Muscle of leg (tissue), 11 donors: ENCODE measurements around the gene PDSS1. TPM values are rescaled to one million over a fixed set of nuclear protein-coding genes. Genes with fewer than 3 reads are reported as not detected.

Experiments used
- DNase-seq: peaks from one replicate; pipeline ENCODE4 v3.0.0; 2013
- H3K27ac ChIP-seq: one replicate; pipeline ENCODE4 v1.5.1; 2013; ENCODE audit warnings: mild to moderate bottlenecking, low read length, control low read depth
- H3K27me3 ChIP-seq: one replicate; pipeline ENCODE4 v1.6.1; 2013; ENCODE audit warnings: low read length; ENCODE audit not compliant: control insufficient read depth, insufficient read depth
- H3K36me3 ChIP-seq: one replicate; pipeline ENCODE4 v1.6.1; 2013; ENCODE audit warnings: low read length; ENCODE audit not compliant: control insufficient read depth, insufficient read depth
- H3K4me1 ChIP-seq: one replicate; pipeline ENCODE4 v1.6.1; 2013; ENCODE audit warnings: low read length; ENCODE audit not compliant: control insufficient read depth, insufficient read depth
- H3K4me3 ChIP-seq: one replicate; pipeline ENCODE4 v1.5.1; 2013; ENCODE audit warnings: low read length, control low read depth
- H3K9me3 ChIP-seq: replicated peaks from 2 replicates; pipeline ENCODE4 v1.6.1; 2013; ENCODE audit warnings: low read depth, low read length; ENCODE audit not compliant: control insufficient read depth
- WGBS: methylation state at CpG from one replicate; pipeline ENCODE4 v1.1.5; 2013; ENCODE audit warnings: missing lambda C conversion rate; ENCODE audit not compliant: insufficient coverage; 5-methylcytosine and 5-hydroxymethylcytosine counted together
- polyA plus RNA-seq, 8 donors: library from polyadenylated mRNA; unstranded; fragments of 120-200 nt; gene quantifications; one replicate each; pipeline versions ENCODE4 v1.2.1 to v1.2.3, GENCODE V29; 2013; ENCODE audit warnings: inconsistent platforms in 1 of 8, low replicate concordance in 1 of 8; ENCODE audit not compliant: insufficient read length in 8 of 8, insufficient read depth in 1 of 8
- total RNA-seq: library from RNA; stranded (reverse); fragments of 120-200 nt; gene quantifications from one replicate; pipeline ENCODE4 v1.2.4, GENCODE V29; 2013

The PDSS1 gene
- total and polyA plus RNA-seq, 9 donors = 7.1 to 10.1 (median 8.4) TPM

GRCh38 chr10:26715137-26715487 lies 17.6 kb downstream of the PDSS1 start:
- H3K27ac ChIP-seq = no peak overlapping the region
- no peaks in the 10 kb centered on the region for H3K4me1 ChIP-seq
- H3K27me3 ChIP-seq = no peaks in the 10 kb centered on the region
- peaks cover 26% of the 10 kb centered on the region for H3K36me3 ChIP-seq
- H3K4me3 ChIP-seq = no peak overlapping the region
- DNase-seq = no peak
- 60% methylated on average over 1 of the region's 2 CpGs for WGBS
- H3K9me3 ChIP-seq = no peaks in the 10 kb centered on the region

- no peak overlapping the region for H3K27ac ChIP-seq
- H3K9me3 ChIP-seq = no peaks in the 10 kb centered on the region
- no CpG with 5 or more reads among the region's 7 CpGs for WGBS
- peaks cover 22% of the 10 kb centered on the region for H3K36me3 ChIP-seq
- H3K4me3 ChIP-seq = no peak overlapping the region
- no peaks in the 10 kb centered on the region for H3K4me1 ChIP-seq
- no peak for DNase-seq
- no peaks in the 10 kb centered on the region for H3K27me3 ChIP-seq
These were observed 20.0 kb downstream of the PDSS1 start for GRCh38 chr10:26717476-26717875.

- Histone ChIP-seq H3K4me1 (no peaks in the 10 kb centered on the region), H3K4me3 (no peak overlapping the region), H3K36me3 (peaks cover 36% of the 10 kb centered on the region), H3K27me3 (no peaks in the 10 kb centered on the region), H3K9me3 (no peaks in the 10 kb centered on the region), H3K27ac (no peak overlapping the region)
- DNase-seq = no peak
- 91% methylated on average over 6 of the region's 7 CpGs for WGBS
These were observed 24.1 kb downstream of the PDSS1 start for GRCh38 chr10:26721561-26721960.

- H3K27me3 ChIP-seq = no peaks in the 10 kb centered on the region
- no peaks in the 10 kb centered on the region for H3K4me1 ChIP-seq
- H3K4me3 ChIP-seq = no peak overlapping the region
- peaks cover 35% of the 10 kb centered on the region for H3K36me3 ChIP-seq
- no peaks in the 10 kb centered on the region for H3K9me3 ChIP-seq
- no peak overlapping the region for H3K27ac ChIP-seq
- 85% methylated on average over 3 of the region's 4 CpGs for WGBS
- no peak for DNase-seq
These were observed 25.5 kb downstream of the PDSS1 start for GRCh38 chr10:26723016-26723415.

- Histone ChIP-seq H3K36me3 (peaks cover 38% of the 10 kb centered on the region), H3K27ac (no peak overlapping the region), H3K4me3 (no peak overlapping the region), H3K27me3 (no peaks in the 10 kb centered on the region), H3K9me3 (no peaks in the 10 kb centered on the region), H3K4me1 (no peaks in the 10 kb centered on the region)
- peak; percentile 74 for DNase-seq
- WGBS = 63% methylated on average over 2 of the region's 8 CpGs
These were observed 28.6 kb downstream of the PDSS1 start for GRCh38 chr10:26725837-26726727.

GRCh38 chr10:26727005-26727404 lies 29.5 kb downstream of the PDSS1 start:
- Histone ChIP-seq H3K36me3 (peaks cover 38% of the 10 kb centered on the region), H3K27ac (no peak overlapping the region), H3K4me3 (no peak overlapping the region), H3K27me3 (no peaks in the 10 kb centered on the region), H3K4me1 (no peaks in the 10 kb centered on the region), H3K9me3 (no peaks in the 10 kb centered on the region)
- no peak for DNase-seq
- no CpG with 5 or more reads among the region's 1 CpG for WGBS

GRCh38 chr10:26728957-26729356 lies 31.5 kb downstream of the PDSS1 start:
- WGBS = 87% methylated on average over 3 of the region's 7 CpGs
- H3K36me3 ChIP-seq = peaks cover 45% of the 10 kb centered on the region
- H3K27me3 ChIP-seq = no peaks in the 10 kb centered on the region

GRCh38 chr10:26729395-26729794 lies 31.9 kb downstream of the PDSS1 start:
- no peaks in the 10 kb centered on the region for H3K9me3 ChIP-seq
- no peak overlapping the region for H3K27ac ChIP-seq
- WGBS = no CpG with 5 or more reads among the region's 4 CpGs
- H3K27me3 ChIP-seq = no peaks in the 10 kb centered on the region
- H3K4me3 ChIP-seq = no peak overlapping the region
- peaks cover 47% of the 10 kb centered on the region for H3K36me3 ChIP-seq
- H3K4me1 ChIP-seq = no peaks in the 10 kb centered on the region
- no peak for DNase-seq

More at GRCh38 chr10:26728957-26729356, 31.5 kb downstream of the PDSS1 start:
- Histone ChIP-seq H3K27ac (no peak overlapping the region), H3K4me1 (no peaks in the 10 kb centered on the region), H3K9me3 (no peaks in the 10 kb centered on the region), H3K4me3 (no peak overlapping the region)
- no peak for DNase-seq

GRCh38 chr10:26730552-26730951 lies 33.1 kb downstream of the PDSS1 start:
- H3K4me3 ChIP-seq = no peak overlapping the region
- no peak for DNase-seq
- peaks cover 44% of the 10 kb centered on the region for H3K36me3 ChIP-seq
- no peaks in the 10 kb centered on the region for H3K4me1 ChIP-seq
- WGBS = 84% methylated on average over 2 of the region's 2 CpGs
- no peak overlapping the region for H3K27ac ChIP-seq
- no peaks in the 10 kb centered on the region for H3K9me3 ChIP-seq
- no peaks in the 10 kb centered on the region for H3K27me3 ChIP-seq

- no peaks in the 10 kb centered on the region for H3K27me3 ChIP-seq
- H3K4me1 ChIP-seq = no peaks in the 10 kb centered on the region
- no peak overlapping the region for H3K4me3 ChIP-seq
- no peaks in the 10 kb centered on the region for H3K9me3 ChIP-seq
- WGBS = 73% methylated on average over 11 of the region's 14 CpGs
- no peak for DNase-seq
- no peak overlapping the region for H3K27ac ChIP-seq
- peaks cover 49% of the 10 kb centered on the region for H3K36me3 ChIP-seq
These were observed 36.5 kb downstream of the PDSS1 start for GRCh38 chr10:26733750-26734568.
